Stimulated activated CD4-positive, alpha-beta T cell treated with anti-CD3 and anti-CD28 coated beads, Interleukin-1b, Interleukin-23, amount 100 ng/mL, for 4 hours (primary cell): ENCODE measurements around the gene RPS6KA1.
"Not testable (repeated sequence)": the region's sequence is repeated elsewhere in the genome, so short reads cannot be mapped to it uniquely, and the experiment has no call there.

Experiments used
- DNase-seq, 2 donors: peaks; one replicate each; pipeline ENCODE4 v3.0.0-alpha.2; 2020; ENCODE audit warnings: low read depth in 2 of 2

The RPS6KA1 gene

GRCh38 chr1:26554781-26555180, 25.2 kb downstream of the RPS6KA1 start:
- DNase-seq: no peak

- no peak for DNase-seq
These were observed 26.0 kb downstream of the RPS6KA1 start for GRCh38 chr1:26555550-26555981.

GRCh38 chr1:26556111-26556510, 26.6 kb downstream of the RPS6KA1 start:
- DNase-seq: no peak

GRCh38 chr1:26557008-26557407, 27.4 kb downstream of the RPS6KA1 start:
- DNase-seq: no peak

GRCh38 chr1:26558685-26559048, 29.1 kb downstream of the RPS6KA1 start:
- no peak for DNase-seq

GRCh38 chr1:26560403-26560780, 30.8 kb downstream of the RPS6KA1 start:
- no peak for DNase-seq

- no peak for DNase-seq
These were observed 40.7 kb downstream of the RPS6KA1 start for GRCh38 chr1:26570287-26570686.

GRCh38 chr1:26571381-26571780, 41.8 kb downstream of the RPS6KA1 start:
- no peak for DNase-seq

- no peak for DNase-seq
These were observed 44.5 kb downstream of the RPS6KA1 start for GRCh38 chr1:26574018-26574417.

GRCh38 chr1:26574719-26575251, 45.2 kb downstream of the RPS6KA1 start:
- no peak for DNase-seq

GRCh38 chr1:26575348-26575747, 45.8 kb downstream of the RPS6KA1 start:
- no peak for DNase-seq

- no peak for DNase-seq
These were observed 48.6 kb downstream of the RPS6KA1 start for GRCh38 chr1:26578167-26578566.

GRCh38 chr1:26579681-26580111, 50.1 kb downstream of the RPS6KA1 start:
- no peak for DNase-seq

GRCh38 chr1:26580116-26580515, 50.6 kb downstream of the RPS6KA1 start:
- DNase-seq: no peak

GRCh38 chr1:26581287-26581651, 51.7 kb downstream of the RPS6KA1 start:
- DNase-seq: no peak

- DNase-seq: no peak
These were observed 52.7 kb downstream of the RPS6KA1 start for GRCh38 chr1:26582053-26582835.

GRCh38 chr1:26582836-26583460, 53.4 kb downstream of the RPS6KA1 start:
- peak in 1 of 2 donors; percentile 72 for DNase-seq

GRCh38 chr1:26583646-26584485, 54.3 kb downstream of the RPS6KA1 start:
- peak in 1 of 2 donors; percentile 8 for DNase-seq

- DNase-seq: not testable (repeated sequence)
These were observed 55.0 kb downstream of the RPS6KA1 start for GRCh38 chr1:26584588-26584987.

GRCh38 chr1:26585471-26585870, 55.9 kb downstream of the RPS6KA1 start:
- no peak for DNase-seq

GRCh38 chr1:26593385-26593784, 63.8 kb downstream of the RPS6KA1 start:
- DNase-seq: no peak

GRCh38 chr1:26594593-26594992, 65.0 kb downstream of the RPS6KA1 start:
- DNase-seq: not testable (repeated sequence)
